Testis (tissue), 2 donors: ENCODE measurements around the gene CKAP5.

Source experiments
- CTCF ChIP-seq, 3 experiments: fragments of 450-650 bp in 2 of 3; fragments of 200-600 bp in 1 of 3; sonication (generic) in 1 of 3; IDR thresholded peaks; one replicate each; pipeline ENCODE4 v1.5.1; 2016 to 2019; ENCODE audit warnings: antibody characterized with exemption in 3 of 3, mild to moderate bottlenecking in 2 of 3, moderate library complexity in 1 of 3
- POLR2A ChIP-seq: fragments of 450-650 bp; IDR thresholded peaks from one replicate; pipeline ENCODE4 v1.6.1; 2017; ENCODE audit warnings: antibody characterized with exemption, mild to moderate bottlenecking, moderate library complexity

- no peak for TF ChIP-seq CTCF (IDR thresholded peaks at IDR 0.05)
- no peak for TF ChIP-seq POLR2A
Measured at GRCh38 chr11:46731545-46731944, 114.5 kb downstream of the CKAP5 start.
